Measurements from ENCODE around the gene CLK2.

Gene CLK2

GRCh38 chr1:155286544-155286943, 13.2 kb upstream of the CLK2 start:
- Histone ChIP-seq H4K20me1 (ENCODE audit: insufficient read depth, low read length) (no peaks in the 10 kb centered on the region), H3K4me2 (ENCODE audit: low read depth, low read length) (no peak overlapping the region), H3K27ac (ENCODE audit: low read length) (no peak overlapping the region), H3K79me2 (ENCODE audit: low read length) (no peaks in the 10 kb centered on the region), H2AFZ (ENCODE audit: low read length) (no peak overlapping the region), H3K9me3 (replicated peaks; ENCODE audit: insufficient read depth, low read length) (no peaks in the 10 kb centered on the region), H3K4me3 (ENCODE audit: low read length) (no peak overlapping the region), H3K9ac (ENCODE audit: low read length) (no peak overlapping the region), H3K36me3 (replicated peaks; ENCODE audit: insufficient read depth, low read length) (no peaks in the 10 kb centered on the region), H3K9me2 (replicated peaks; ENCODE audit: insufficient read depth, low read length) (no peaks in the 10 kb centered on the region), H3K4me1 (ENCODE audit: low read length) (no peaks in the 10 kb centered on the region), H3F3A (ENCODE audit: insufficient read depth, low read length) (no peaks in the 10 kb centered on the region), H3K27me3 (replicated peaks; ENCODE audit: insufficient read depth, low read length) (no peaks in the 10 kb centered on the region)
- DNase-seq = no peak
- TF ChIP-seq, protein P1, sequence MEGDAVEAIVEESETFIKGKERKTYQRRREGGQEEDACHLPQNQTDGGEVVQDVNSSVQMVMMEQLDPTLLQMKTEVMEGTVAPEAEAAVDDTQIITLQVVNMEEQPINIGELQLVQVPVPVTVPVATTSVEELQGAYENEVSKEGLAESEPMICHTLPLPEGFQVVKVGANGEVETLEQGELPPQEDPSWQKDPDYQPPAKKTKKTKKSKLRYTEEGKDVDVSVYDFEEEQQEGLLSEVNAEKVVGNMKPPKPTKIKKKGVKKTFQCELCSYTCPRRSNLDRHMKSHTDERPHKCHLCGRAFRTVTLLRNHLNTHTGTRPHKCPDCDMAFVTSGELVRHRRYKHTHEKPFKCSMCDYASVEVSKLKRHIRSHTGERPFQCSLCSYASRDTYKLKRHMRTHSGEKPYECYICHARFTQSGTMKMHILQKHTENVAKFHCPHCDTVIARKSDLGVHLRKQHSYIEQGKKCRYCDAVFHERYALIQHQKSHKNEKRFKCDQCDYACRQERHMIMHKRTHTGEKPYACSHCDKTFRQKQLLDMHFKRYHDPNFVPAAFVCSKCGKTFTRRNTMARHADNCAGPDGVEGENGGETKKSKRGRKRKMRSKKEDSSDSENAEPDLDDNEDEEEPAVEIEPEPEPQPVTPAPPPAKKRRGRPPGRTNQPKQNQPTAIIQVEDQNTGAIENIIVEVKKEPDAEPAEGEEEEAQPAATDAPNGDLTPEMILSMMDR (IDR thresholded peaks at IDR 0.05; ENCODE audit: low read length) = no peak
- TF ChIP-seq EZH2 (optimal IDR thresholded peaks at IDR 0.05; ENCODE audit: low read depth, low read length) (no peak), EZH2phosphoT487 (IDR thresholded peaks at IDR 0.05; ENCODE audit: low read length) (no peak)

GRCh38 chr1:155285631-155286044, 12.3 kb upstream of the CLK2 start:
- Histone ChIP-seq H3K9me2 (replicated peaks; ENCODE audit: insufficient read depth, low read length) (no peaks in the 10 kb centered on the region), H2AFZ (ENCODE audit: low read length) (no peak overlapping the region), H3K27me3 (replicated peaks; ENCODE audit: insufficient read depth, low read length) (no peaks in the 10 kb centered on the region), H3K4me1 (ENCODE audit: low read length) (no peaks in the 10 kb centered on the region), H3F3A (ENCODE audit: insufficient read depth, low read length) (no peaks in the 10 kb centered on the region), H3K9me3 (replicated peaks; ENCODE audit: insufficient read depth, low read length) (no peaks in the 10 kb centered on the region), H3K36me3 (replicated peaks; ENCODE audit: insufficient read depth, low read length) (no peaks in the 10 kb centered on the region), H4K20me1 (ENCODE audit: insufficient read depth, low read length) (no peaks in the 10 kb centered on the region), H3K9ac (ENCODE audit: low read length) (no peak overlapping the region), H3K79me2 (ENCODE audit: low read length) (no peaks in the 10 kb centered on the region), H3K27ac (ENCODE audit: low read length) (no peak overlapping the region), H3K4me3 (ENCODE audit: low read length) (no peak overlapping the region), H3K4me2 (ENCODE audit: low read depth, low read length) (no peak overlapping the region)
- no peak for DNase-seq
- TF ChIP-seq EZH2 (optimal IDR thresholded peaks at IDR 0.05; ENCODE audit: low read depth, low read length) = no peak
- TF ChIP-seq EZH2phosphoT487 (IDR thresholded peaks at IDR 0.05; ENCODE audit: low read length) = no peak
- TF ChIP-seq, protein P1 (IDR thresholded peaks at IDR 0.05; ENCODE audit: low read length) = no peak

- no peaks in the 10 kb centered on the region for H3K9me2 ChIP-seq (replicated peaks; ENCODE audit: insufficient read depth, low read length)
- TF ChIP-seq, protein P1 (IDR thresholded peaks at IDR 0.05; ENCODE audit: low read length) = no peak
- TF ChIP-seq EZH2 (optimal IDR thresholded peaks at IDR 0.05; ENCODE audit: low read depth, low read length) (no peak), EZH2phosphoT487 (IDR thresholded peaks at IDR 0.05; ENCODE audit: low read length) (no peak)
- H3K4me1 ChIP-seq (ENCODE audit: low read length) = no peaks in the 10 kb centered on the region
- no peaks in the 10 kb centered on the region for H3K36me3 ChIP-seq (replicated peaks; ENCODE audit: insufficient read depth, low read length)
- no peak overlapping the region for H3K27ac ChIP-seq (ENCODE audit: low read length)
- H3K27me3 ChIP-seq (replicated peaks; ENCODE audit: insufficient read depth, low read length) = no peaks in the 10 kb centered on the region
- H3K4me3 ChIP-seq (ENCODE audit: low read length) = no peak overlapping the region
- no peaks in the 10 kb centered on the region for H3F3A ChIP-seq (ENCODE audit: insufficient read depth, low read length)
- H3K9ac ChIP-seq (ENCODE audit: low read length) = no peak overlapping the region
- no peaks in the 10 kb centered on the region for H4K20me1 ChIP-seq (ENCODE audit: insufficient read depth, low read length)
- H3K9me3 ChIP-seq (replicated peaks; ENCODE audit: insufficient read depth, low read length) = no peaks in the 10 kb centered on the region
- no peak overlapping the region for H3K4me2 ChIP-seq (ENCODE audit: low read depth, low read length)
- H3K79me2 ChIP-seq (ENCODE audit: low read length) = no peaks in the 10 kb centered on the region
- no peak for DNase-seq
- H2AFZ ChIP-seq (ENCODE audit: low read length) = no peak overlapping the region
These were observed 11.8 kb upstream of the CLK2 start for GRCh38 chr1:155285063-155285462.

Measured in MM.1S (cell line).